Liver (tissue), 9 donors: ENCODE results near the gene RIMBP2. TPM values are rescaled to one million over a fixed set of nuclear protein-coding genes. Genes with fewer than 3 reads are reported as not detected.

Experiments
- DNase-seq: peaks from one replicate; pipeline ENCODE4 v3.0.0-alpha.2; 2017; ENCODE audit warnings: low spot score
- H3K27ac ChIP-seq, 2 donors: one replicate each; pipeline ENCODE4 v1.7.0; 2013; ENCODE audit warnings: inconsistent platforms in 2 of 2, low read length in 2 of 2, control low read depth in 1 of 2, low read depth in 1 of 2, mild to moderate bottlenecking in 1 of 2
- H3K27me3 ChIP-seq, 4 donors: one replicate each; pipeline versions ENCODE4 v1.6.1 to v1.7.0; 2013; ENCODE audit warnings: low read length in 3 of 4, inconsistent platforms in 1 of 4, mild to moderate bottlenecking in 1 of 4, moderate library complexity in 1 of 4; ENCODE audit not compliant: control insufficient read depth in 4 of 4, insufficient read depth in 4 of 4
- H3K36me3 ChIP-seq, 4 donors: one replicate each; pipeline versions ENCODE4 v1.6.1 to v1.7.0; 2013; ENCODE audit warnings: low read length in 3 of 4, mild to moderate bottlenecking in 3 of 4, low read depth in 1 of 4, moderate library complexity in 1 of 4; ENCODE audit not compliant: control insufficient read depth in 4 of 4, insufficient read depth in 3 of 4
- H3K4me1 ChIP-seq, 4 donors: one replicate each; pipeline versions ENCODE4 v1.6.1 to v1.7.0; 2013; ENCODE audit warnings: low read length in 3 of 4, mild to moderate bottlenecking in 3 of 4, moderate library complexity in 1 of 4; ENCODE audit not compliant: control insufficient read depth in 4 of 4, insufficient read depth in 4 of 4
- H3K4me3 ChIP-seq, 3 donors: one replicate each; pipeline versions ENCODE4 v1.6.1 to v1.7.0; 2013; ENCODE audit warnings: low read length in 3 of 3, control low read depth in 1 of 3, low read depth in 1 of 3, mild to moderate bottlenecking in 1 of 3
- H3K9ac ChIP-seq, 2 donors: one replicate each; pipeline ENCODE4 v1.7.0; 2013; ENCODE audit warnings: low read length in 2 of 2, mild to moderate bottlenecking in 2 of 2, moderate library complexity in 2 of 2, control low read depth in 1 of 2, low read depth in 1 of 2
- H3K9me3 ChIP-seq, 4 donors: one replicate each; pipeline versions ENCODE4 v1.6.1 to v1.7.0; 2013; ENCODE audit warnings: low read length in 3 of 4; ENCODE audit not compliant: control insufficient read depth in 4 of 4
- EGR1 ChIP-seq, 2 donors: IDR thresholded peaks; 2 replicates each; pipeline ENCODE4 v1.6.1; 2016 to 2018; ENCODE audit warnings: antibody characterized with exemption in 2 of 2, low read depth in 2 of 2
- FOXA1 ChIP-seq: IDR thresholded peaks from 2 replicates; pipeline ENCODE4 v1.6.1; 2016; ENCODE audit warnings: antibody characterized with exemption
- FOXA2 ChIP-seq: IDR thresholded peaks from 2 replicates; pipeline ENCODE4 v1.6.1; 2016; ENCODE audit warnings: antibody characterized with exemption
- GABPA ChIP-seq, 2 donors: IDR thresholded peaks in 1 of 2; conservative IDR thresholded peaks in 1 of 2; 2 replicates each; pipeline ENCODE4 v1.6.1; 2016; ENCODE audit warnings: antibody characterized with exemption in 2 of 2, mild to moderate bottlenecking in 1 of 2, moderate library complexity in 1 of 2
- HNF4A ChIP-seq, 2 donors: conservative IDR thresholded peaks; 2 replicates each; pipeline ENCODE4 v1.6.1; 2016; ENCODE audit warnings: antibody characterized with exemption in 2 of 2, mild to moderate bottlenecking in 2 of 2
- HNF4G ChIP-seq: IDR thresholded peaks from 2 replicates; pipeline ENCODE4 v1.6.1; 2016; ENCODE audit warnings: antibody characterized with exemption
- MAX ChIP-seq: IDR thresholded peaks from 2 replicates; pipeline ENCODE4 v1.6.1; 2016; ENCODE audit warnings: antibody characterized with exemption
- NR2F2 ChIP-seq: IDR thresholded peaks from 2 replicates; pipeline ENCODE4 v1.6.1; 2016; ENCODE audit warnings: antibody characterized with exemption
- RAD21 ChIP-seq, 2 donors: IDR thresholded peaks; 2 replicates each; pipeline ENCODE4 v1.6.1; 2016; ENCODE audit warnings: antibody characterized with exemption in 2 of 2, mild to moderate bottlenecking in 2 of 2
- RXRA ChIP-seq, 2 donors: IDR thresholded peaks; 2 replicates each; pipeline ENCODE4 v1.6.1; 2017 to 2018; ENCODE audit warnings: antibody characterized with exemption in 2 of 2, mild to moderate bottlenecking in 1 of 2
- SP1 ChIP-seq: IDR thresholded peaks from 2 replicates; pipeline ENCODE4 v1.6.1; 2018; ENCODE audit warnings: antibody characterized with exemption, mild to moderate bottlenecking
- TAF1 ChIP-seq: conservative IDR thresholded peaks from 2 replicates; pipeline ENCODE4 v1.6.1; 2016; ENCODE audit warnings: antibody characterized with exemption, mild to moderate bottlenecking
- YY1 ChIP-seq: IDR thresholded peaks from 2 replicates; pipeline ENCODE4 v1.6.1; 2016; ENCODE audit warnings: antibody characterized with exemption, mild to moderate bottlenecking
- ZBTB33 ChIP-seq: IDR thresholded peaks from 2 replicates; pipeline ENCODE4 v1.6.1; 2016; ENCODE audit warnings: antibody characterized with exemption
- WGBS: extraction: QIAGEN DNeasy Blood & Tissue Kit; methylation state at CpG from one replicate; pipeline ENCODE4 v1.1.7; 2013; 5-methylcytosine and 5-hydroxymethylcytosine counted together
- polyA plus RNA-seq, 2 donors: library from polyadenylated mRNA; stranded (reverse) in 1 of 2; unstranded in 1 of 2; fragments of 200-250 nt in 1 of 2; fragments of >200 nt in 1 of 2; fragmentation: Nextera tagmentation in 1 of 2; extraction: Ambion mirVana in 1 of 2; gene quantifications; one replicate each; pipeline versions ENCODE4 v1.2.1 to v1.2.3, GENCODE V29; 2013 to 2015
- total RNA-seq, 2 donors: library from RNA; depleted of rRNA; stranded (reverse); fragments of >200 nt; gene quantifications; one replicate each; pipeline ENCODE4 v1.2.3, GENCODE V29; 2014
- TF ChIP-seq, protein P1 (sequence below): IDR thresholded peaks from 2 replicates; pipeline ENCODE4 v1.6.1; 2016; ENCODE audit warnings: antibody characterized with exemption, mild to moderate bottlenecking
- TF ChIP-seq, protein P2 (sequence below): IDR thresholded peaks from 2 replicates; pipeline ENCODE4 v1.6.1; 2016; ENCODE audit warnings: antibody characterized with exemption
- TF ChIP-seq, protein P3 (sequence below): fragments of 150-350 bp; IDR thresholded peaks from 2 replicates; pipeline ENCODE4 v1.5.1; 2017; ENCODE audit warnings: improper control_type of control experiment, low read depth, low read length; ENCODE audit not compliant: missing input control
- donor health status: healthy.
- donor health status: healthy.
- donor health status: healthy.
- donor health status: healthy.
- donor health status: healthy.

Gene RIMBP2
- total and polyA plus RNA-seq, 4 donors, result 0.01 to 0.17 (median 0.09) TPM; not detected in 1

- Histone ChIP-seq H3K4me1 (no peaks in the 10 kb centered on the region), H3K27ac (no peak overlapping the region), H3K27me3 (no peaks in the 10 kb centered on the region), H3K4me3 (no peak overlapping the region), H3K36me3 (no peaks in the 10 kb centered on the region), H3K9ac (no peak overlapping the region), H3K9me3 (no peaks in the 10 kb centered on the region)
- 55% methylated on average over 4 of the region's 4 CpGs for WGBS
- no peak for DNase-seq
- TF ChIP-seq MAX (no peak), RAD21 (IDR thresholded peaks at IDR 0.05) (no peak), FOXA2 (no peak), ZBTB33 (no peak), SP1 (no peak), YY1 (no peak), GABPA (IDR thresholded peaks at IDR 0.05 in 1 of 2, conservative IDR thresholded peaks at IDR 0.05 in 1 of 2) (no peak), NR2F2 (no peak), FOXA1 (no peak), TAF1 (no peak), EGR1 (IDR thresholded peaks at IDR 0.05; ENCODE audit: low read depth in 2 of 2) (no peak), HNF4A (conservative IDR thresholded peaks at IDR 0.05) (no peak), HNF4G (no peak)
- TF ChIP-seq, protein P1, sequence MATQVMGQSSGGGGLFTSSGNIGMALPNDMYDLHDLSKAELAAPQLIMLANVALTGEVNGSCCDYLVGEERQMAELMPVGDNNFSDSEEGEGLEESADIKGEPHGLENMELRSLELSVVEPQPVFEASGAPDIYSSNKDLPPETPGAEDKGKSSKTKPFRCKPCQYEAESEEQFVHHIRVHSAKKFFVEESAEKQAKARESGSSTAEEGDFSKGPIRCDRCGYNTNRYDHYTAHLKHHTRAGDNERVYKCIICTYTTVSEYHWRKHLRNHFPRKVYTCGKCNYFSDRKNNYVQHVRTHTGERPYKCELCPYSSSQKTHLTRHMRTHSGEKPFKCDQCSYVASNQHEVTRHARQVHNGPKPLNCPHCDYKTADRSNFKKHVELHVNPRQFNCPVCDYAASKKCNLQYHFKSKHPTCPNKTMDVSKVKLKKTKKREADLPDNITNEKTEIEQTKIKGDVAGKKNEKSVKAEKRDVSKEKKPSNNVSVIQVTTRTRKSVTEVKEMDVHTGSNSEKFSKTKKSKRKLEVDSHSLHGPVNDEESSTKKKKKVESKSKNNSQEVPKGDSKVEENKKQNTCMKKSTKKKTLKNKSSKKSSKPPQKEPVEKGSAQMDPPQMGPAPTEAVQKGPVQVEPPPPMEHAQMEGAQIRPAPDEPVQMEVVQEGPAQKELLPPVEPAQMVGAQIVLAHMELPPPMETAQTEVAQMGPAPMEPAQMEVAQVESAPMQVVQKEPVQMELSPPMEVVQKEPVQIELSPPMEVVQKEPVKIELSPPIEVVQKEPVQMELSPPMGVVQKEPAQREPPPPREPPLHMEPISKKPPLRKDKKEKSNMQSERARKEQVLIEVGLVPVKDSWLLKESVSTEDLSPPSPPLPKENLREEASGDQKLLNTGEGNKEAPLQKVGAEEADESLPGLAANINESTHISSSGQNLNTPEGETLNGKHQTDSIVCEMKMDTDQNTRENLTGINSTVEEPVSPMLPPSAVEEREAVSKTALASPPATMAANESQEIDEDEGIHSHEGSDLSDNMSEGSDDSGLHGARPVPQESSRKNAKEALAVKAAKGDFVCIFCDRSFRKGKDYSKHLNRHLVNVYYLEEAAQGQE, result no peak
- TF ChIP-seq, protein P2, sequence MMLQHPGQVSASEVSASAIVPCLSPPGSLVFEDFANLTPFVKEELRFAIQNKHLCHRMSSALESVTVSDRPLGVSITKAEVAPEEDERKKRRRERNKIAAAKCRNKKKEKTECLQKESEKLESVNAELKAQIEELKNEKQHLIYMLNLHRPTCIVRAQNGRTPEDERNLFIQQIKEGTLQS, result no peak
- TF ChIP-seq, protein P3, sequence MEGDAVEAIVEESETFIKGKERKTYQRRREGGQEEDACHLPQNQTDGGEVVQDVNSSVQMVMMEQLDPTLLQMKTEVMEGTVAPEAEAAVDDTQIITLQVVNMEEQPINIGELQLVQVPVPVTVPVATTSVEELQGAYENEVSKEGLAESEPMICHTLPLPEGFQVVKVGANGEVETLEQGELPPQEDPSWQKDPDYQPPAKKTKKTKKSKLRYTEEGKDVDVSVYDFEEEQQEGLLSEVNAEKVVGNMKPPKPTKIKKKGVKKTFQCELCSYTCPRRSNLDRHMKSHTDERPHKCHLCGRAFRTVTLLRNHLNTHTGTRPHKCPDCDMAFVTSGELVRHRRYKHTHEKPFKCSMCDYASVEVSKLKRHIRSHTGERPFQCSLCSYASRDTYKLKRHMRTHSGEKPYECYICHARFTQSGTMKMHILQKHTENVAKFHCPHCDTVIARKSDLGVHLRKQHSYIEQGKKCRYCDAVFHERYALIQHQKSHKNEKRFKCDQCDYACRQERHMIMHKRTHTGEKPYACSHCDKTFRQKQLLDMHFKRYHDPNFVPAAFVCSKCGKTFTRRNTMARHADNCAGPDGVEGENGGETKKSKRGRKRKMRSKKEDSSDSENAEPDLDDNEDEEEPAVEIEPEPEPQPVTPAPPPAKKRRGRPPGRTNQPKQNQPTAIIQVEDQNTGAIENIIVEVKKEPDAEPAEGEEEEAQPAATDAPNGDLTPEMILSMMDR, result no peak
These were observed 321.2 kb downstream of the RIMBP2 start for GRCh38 chr12:130394906-130395305.

- TF ChIP-seq FOXA1 (no peak), RXRA (IDR thresholded peaks at IDR 0.05) (no peak), MAX (no peak), TAF1 (no peak)
- TF ChIP-seq, protein P2, result no peak
- H3K4me3 ChIP-seq, result no peak overlapping the region
- DNase-seq, result no peak
- H3K27ac ChIP-seq, result no peak overlapping the region
- no peak overlapping the region for H3K9ac ChIP-seq
- WGBS, result 64% methylated on average over 14 of the region's 14 CpGs
- no peaks in the 10 kb centered on the region for H3K9me3 ChIP-seq
- no peaks in the 10 kb centered on the region for H3K27me3 ChIP-seq
- no peaks in the 10 kb centered on the region for H3K4me1 ChIP-seq
- no peaks in the 10 kb centered on the region for H3K36me3 ChIP-seq
These were observed 324.9 kb downstream of the RIMBP2 start for GRCh38 chr12:130391186-130391585.
